Loucy (cell line): ENCODE data around the gene RFX3.

ENCODE experiments used
- EZH2phosphoT487 ChIP-seq: fragments of 200-600 bp; IDR thresholded peaks from 2 replicates; pipeline ENCODE4 v1.6.1; 2018; ENCODE audit warnings: antibody characterized with exemption, mild to moderate bottlenecking, moderate library complexity, borderline replicate concordance
- TF ChIP-seq, protein P1 (sequence below): fragments of 200-600 bp; sonication (generic); conservative IDR thresholded peaks from 2 replicates; pipeline ENCODE4 v1.5.1; 2014; ENCODE audit warnings: mild to moderate bottlenecking, antibody characterized with exemption, low read length

DNA sequence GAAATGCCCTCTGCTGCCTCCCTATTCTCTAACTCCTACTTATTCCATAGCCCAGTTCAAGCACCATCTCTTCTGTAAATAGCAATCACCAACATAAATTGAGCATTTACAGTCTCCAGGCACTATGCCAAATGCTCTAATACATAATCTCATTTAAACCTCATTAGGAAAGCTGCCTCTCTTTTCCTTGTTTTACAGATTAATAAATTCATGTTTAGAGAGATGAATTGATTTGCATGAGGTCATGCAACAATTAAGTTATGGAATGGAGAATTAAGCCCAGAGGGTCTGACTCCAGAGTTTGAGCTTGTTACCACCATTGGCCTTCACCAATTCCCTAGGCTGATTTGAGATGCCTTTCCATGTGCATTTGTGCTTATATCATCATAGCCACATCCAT lies 23.4 kb upstream of the RFX3 start:
- TF ChIP-seq, protein P1, sequence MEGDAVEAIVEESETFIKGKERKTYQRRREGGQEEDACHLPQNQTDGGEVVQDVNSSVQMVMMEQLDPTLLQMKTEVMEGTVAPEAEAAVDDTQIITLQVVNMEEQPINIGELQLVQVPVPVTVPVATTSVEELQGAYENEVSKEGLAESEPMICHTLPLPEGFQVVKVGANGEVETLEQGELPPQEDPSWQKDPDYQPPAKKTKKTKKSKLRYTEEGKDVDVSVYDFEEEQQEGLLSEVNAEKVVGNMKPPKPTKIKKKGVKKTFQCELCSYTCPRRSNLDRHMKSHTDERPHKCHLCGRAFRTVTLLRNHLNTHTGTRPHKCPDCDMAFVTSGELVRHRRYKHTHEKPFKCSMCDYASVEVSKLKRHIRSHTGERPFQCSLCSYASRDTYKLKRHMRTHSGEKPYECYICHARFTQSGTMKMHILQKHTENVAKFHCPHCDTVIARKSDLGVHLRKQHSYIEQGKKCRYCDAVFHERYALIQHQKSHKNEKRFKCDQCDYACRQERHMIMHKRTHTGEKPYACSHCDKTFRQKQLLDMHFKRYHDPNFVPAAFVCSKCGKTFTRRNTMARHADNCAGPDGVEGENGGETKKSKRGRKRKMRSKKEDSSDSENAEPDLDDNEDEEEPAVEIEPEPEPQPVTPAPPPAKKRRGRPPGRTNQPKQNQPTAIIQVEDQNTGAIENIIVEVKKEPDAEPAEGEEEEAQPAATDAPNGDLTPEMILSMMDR = no peak
- no peak for TF ChIP-seq EZH2phosphoT487
